ENCODE measurements around the gene FAM240A. TPM values are rescaled to one million over a fixed set of nuclear protein-coding genes. Genes with fewer than 3 reads are reported as not detected.

Gene FAM240A
- total and polyA plus RNA-seq, 2 donors (not counting 1 experiment from before 2014, with no cell fraction given) = not detected

DNA sequence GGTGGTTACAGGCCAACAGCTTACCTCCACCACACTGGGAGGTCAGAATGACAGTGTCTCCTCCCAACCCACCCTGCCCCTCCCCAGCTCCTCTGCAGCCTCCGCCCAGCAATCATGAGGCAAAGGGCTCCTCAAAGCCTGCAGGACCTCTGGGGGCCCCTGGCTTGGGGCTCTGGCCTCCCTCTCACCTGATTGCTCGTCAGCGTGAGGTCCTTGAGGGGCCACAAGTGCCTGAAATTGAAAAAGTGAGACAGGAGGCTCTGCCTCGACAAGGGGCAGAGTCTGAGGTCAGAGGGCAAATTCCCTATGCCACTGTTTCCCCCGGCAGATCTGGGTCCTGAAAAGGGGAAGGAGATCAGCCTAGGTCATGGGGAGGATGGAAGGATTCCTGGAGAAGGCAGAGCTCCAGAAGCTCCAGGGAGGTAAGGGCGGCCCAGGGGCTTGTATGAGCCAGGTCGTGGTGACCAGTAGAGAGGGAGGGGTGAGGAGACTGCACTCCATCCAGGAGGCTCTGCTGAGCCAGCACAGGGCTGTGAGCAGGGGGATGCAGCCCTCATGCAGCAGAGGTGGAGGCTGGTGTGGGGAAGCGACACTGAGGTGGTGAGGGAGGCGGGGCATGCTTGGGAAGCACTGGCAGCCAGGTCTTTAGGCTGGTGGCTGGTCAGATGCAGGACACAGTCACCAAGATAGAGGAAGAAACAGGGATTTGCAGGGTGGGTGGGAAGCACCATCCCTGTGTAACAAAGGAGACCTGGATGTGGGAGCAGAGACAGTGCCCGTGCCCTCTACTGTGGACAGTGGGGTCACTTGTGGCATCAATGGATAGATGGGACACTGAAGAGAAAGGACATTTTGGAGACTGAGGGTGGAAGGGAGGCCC, 61.1 kb downstream of the FAM240A start:
- no peaks in the 10 kb centered on the region for H3K79me2 ChIP-seq (ENCODE audit: control insufficient read depth, insufficient read depth, low read length)
- no peaks in the 10 kb centered on the region for H3K27me3 ChIP-seq (ENCODE audit: control insufficient read depth, insufficient read depth, low read length)
- H4K20me1 ChIP-seq (ENCODE audit: control insufficient read depth, extremely low read depth, insufficient read depth, low read length) = no peaks in the 10 kb centered on the region
- DNase-seq (ENCODE audit: low read depth in 2 of 2) = no peak
- no peak overlapping the region for H2AFZ ChIP-seq (ENCODE audit: low read length)
- no peaks in the 10 kb centered on the region for H3K36me3 ChIP-seq (ENCODE audit: control insufficient read depth, insufficient read depth, low read length)
- H3K4me3 ChIP-seq (replicated peaks in 1 of 4; ENCODE audit: control extremely low read depth in 1 of 4, insufficient read depth in 1 of 4, low read depth in 3 of 4, low read length in 4 of 4) = no peak overlapping the region
- no peak overlapping the region for H3K27ac ChIP-seq (ENCODE audit: insufficient read depth, low read length)
- H3K4me2 ChIP-seq (ENCODE audit: extremely low read depth, insufficient read depth, low read length) = no peak overlapping the region
- H3K4me1 ChIP-seq (ENCODE audit: control insufficient read depth, extremely low read depth, insufficient read depth, low read length) = peaks cover 4% of the 10 kb centered on the region
- H3K9me3 ChIP-seq (ENCODE audit: control insufficient read depth, insufficient read depth, low read depth, low read length) = no peaks in the 10 kb centered on the region
- TF ChIP-seq CTCF (conservative IDR thresholded peaks at IDR 0.05 in 1 of 2, IDR thresholded peaks at IDR 0.05 in 1 of 2; ENCODE audit: low read depth in 1 of 2, low read length in 2 of 2) (no peak), EZH2 (IDR thresholded peaks at IDR 0.05; ENCODE audit: low read length, missing control alignments) (no peak)
- no peak overlapping the region for H3K9ac ChIP-seq (ENCODE audit: insufficient read depth, low read length)

GRCh38 chr3:46674031-46674845, 61.9 kb downstream of the FAM240A start:
- peak in 1 of 2 donors; percentile 26 for TF ChIP-seq CTCF (conservative IDR thresholded peaks at IDR 0.05 in 1 of 2, IDR thresholded peaks at IDR 0.05 in 1 of 2; ENCODE audit: low read depth in 1 of 2, low read length in 2 of 2)
- TF ChIP-seq EZH2 (IDR thresholded peaks at IDR 0.05; ENCODE audit: low read length, missing control alignments) = no peak
- Histone ChIP-seq H3K9ac (ENCODE audit: insufficient read depth, low read length) (no peak overlapping the region), H3K4me2 (ENCODE audit: extremely low read depth, insufficient read depth, low read length) (no peak overlapping the region), H3K79me2 (ENCODE audit: control insufficient read depth, insufficient read depth, low read length) (no peaks in the 10 kb centered on the region), H3K27ac (ENCODE audit: insufficient read depth, low read length) (no peak overlapping the region), H2AFZ (ENCODE audit: low read length) (no peak overlapping the region), H3K27me3 (ENCODE audit: control insufficient read depth, insufficient read depth, low read length) (no peaks in the 10 kb centered on the region), H3K4me1 (ENCODE audit: control insufficient read depth, extremely low read depth, insufficient read depth, low read length) (peaks cover 4% of the 10 kb centered on the region), H3K4me3 (replicated peaks in 1 of 4; ENCODE audit: control extremely low read depth in 1 of 4, insufficient read depth in 1 of 4, low read depth in 3 of 4, low read length in 4 of 4) (no peak overlapping the region), H3K9me3 (ENCODE audit: control insufficient read depth, insufficient read depth, low read depth, low read length) (no peaks in the 10 kb centered on the region), H4K20me1 (ENCODE audit: control insufficient read depth, extremely low read depth, insufficient read depth, low read length) (no peaks in the 10 kb centered on the region), H3K36me3 (ENCODE audit: control insufficient read depth, insufficient read depth, low read length) (no peaks in the 10 kb centered on the region)
- DNase-seq (ENCODE audit: low read depth in 2 of 2) = no peak

DNA sequence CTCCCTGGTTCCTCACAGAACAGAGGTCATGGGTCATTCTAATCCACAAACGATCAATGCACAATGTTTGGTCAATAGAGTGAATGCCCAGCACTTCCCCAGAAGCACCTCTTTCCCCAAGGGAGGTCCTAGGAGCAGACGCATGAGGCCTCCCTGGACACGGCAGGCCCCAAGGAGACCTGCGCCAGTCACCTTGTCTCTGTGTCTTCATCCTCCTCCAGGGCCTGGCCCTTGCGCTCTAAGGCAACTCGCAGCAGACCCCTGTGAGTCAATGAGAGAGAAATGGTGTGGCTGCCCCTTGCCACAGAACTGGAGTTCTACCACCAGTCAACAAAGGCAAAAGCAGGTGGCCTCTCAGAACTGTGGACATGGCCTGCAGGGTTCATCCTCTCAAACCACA, 63.1 kb downstream of the FAM240A start:
- Histone ChIP-seq H3K36me3 (ENCODE audit: control insufficient read depth, insufficient read depth, low read length) (no peaks in the 10 kb centered on the region), H3K9me3 (ENCODE audit: control insufficient read depth, insufficient read depth, low read depth, low read length) (no peaks in the 10 kb centered on the region), H3K4me1 (ENCODE audit: control insufficient read depth, extremely low read depth, insufficient read depth, low read length) (peaks cover 4% of the 10 kb centered on the region), H3K79me2 (ENCODE audit: control insufficient read depth, insufficient read depth, low read length) (no peaks in the 10 kb centered on the region), H2AFZ (ENCODE audit: low read length) (no peak overlapping the region), H3K4me2 (ENCODE audit: extremely low read depth, insufficient read depth, low read length) (no peak overlapping the region), H3K9ac (ENCODE audit: insufficient read depth, low read length) (no peak overlapping the region), H3K27me3 (ENCODE audit: control insufficient read depth, insufficient read depth, low read length) (no peaks in the 10 kb centered on the region), H4K20me1 (ENCODE audit: control insufficient read depth, extremely low read depth, insufficient read depth, low read length) (no peaks in the 10 kb centered on the region), H3K27ac (ENCODE audit: insufficient read depth, low read length) (no peak overlapping the region), H3K4me3 (replicated peaks in 1 of 4; ENCODE audit: control extremely low read depth in 1 of 4, insufficient read depth in 1 of 4, low read depth in 3 of 4, low read length in 4 of 4) (no peak overlapping the region)
- TF ChIP-seq EZH2 (IDR thresholded peaks at IDR 0.05; ENCODE audit: low read length, missing control alignments) (no peak), CTCF (conservative IDR thresholded peaks at IDR 0.05 in 1 of 2, IDR thresholded peaks at IDR 0.05 in 1 of 2; ENCODE audit: low read depth in 1 of 2, low read length in 2 of 2) (no peak)
- DNase-seq (ENCODE audit: low read depth in 2 of 2) = no peak

All from fibroblast of lung (primary cell).